ENCODE results near the gene LCE3C. TPM values are rescaled to one million over a fixed set of nuclear protein-coding genes. Genes with fewer than 3 reads are reported as not detected.

The LCE3C gene
- total RNA-seq, 3 donors from 2014 or later, result not detected

DNA sequence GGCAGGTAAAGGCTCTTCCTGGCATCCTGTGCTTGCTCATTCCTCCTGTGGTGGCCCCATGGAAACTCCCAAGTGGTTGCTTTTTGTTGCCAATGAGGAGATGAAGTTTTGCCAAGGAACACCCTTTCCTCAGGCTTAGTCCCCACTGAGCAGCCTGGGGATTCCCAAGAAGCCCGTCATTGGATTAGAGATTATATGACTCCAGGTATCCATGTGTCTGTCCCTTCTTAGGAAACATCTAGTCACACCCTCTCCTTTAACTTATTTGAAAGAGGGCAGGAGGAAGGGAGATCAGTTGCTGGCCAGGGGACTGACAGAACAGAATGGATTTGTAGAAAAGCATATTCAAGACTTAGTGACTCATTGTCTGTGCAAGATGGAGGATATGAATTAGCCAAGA, 26.7 kb downstream of the LCE3C start:
- no peaks in the 10 kb centered on the region for H3K36me3 Mint-ChIP-seq (ENCODE audit: insufficient read depth)
- H3K9me3 Mint-ChIP-seq, result no peaks in the 10 kb centered on the region
- peaks cover 3% of the 10 kb centered on the region for H3K4me1 Mint-ChIP-seq (ENCODE audit: low read depth)
- H3K27me3 Mint-ChIP-seq (ENCODE audit: low read depth), result peaks cover 33% of the 10 kb centered on the region
- DNase-seq (no peak), ATAC-seq (no peak)
- H3K4me3 Mint-ChIP-seq, result no peak overlapping the region

DNA sequence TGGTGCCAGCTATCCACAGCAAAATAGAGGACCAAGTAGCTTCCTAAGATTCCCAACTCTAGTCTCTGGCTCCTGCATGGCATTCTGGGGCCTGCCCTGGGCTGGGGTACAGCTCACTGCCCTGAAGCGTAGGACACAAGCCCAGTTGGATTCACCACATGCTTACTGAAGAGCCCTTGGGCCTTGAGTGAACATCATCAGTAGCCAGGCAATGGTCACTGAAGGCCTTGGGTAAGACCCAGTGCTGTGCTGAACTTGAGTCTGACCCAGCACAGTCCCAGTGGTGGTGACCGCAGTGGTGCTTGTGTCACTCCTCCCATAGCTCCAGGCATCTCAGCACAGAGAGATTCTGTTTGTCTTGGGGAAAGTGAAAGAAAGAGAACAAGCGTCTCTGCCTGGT, 30.6 kb downstream of the LCE3C start:
- no peak overlapping the region for H3K4me3 Mint-ChIP-seq
- H3K27me3 Mint-ChIP-seq (ENCODE audit: low read depth), result peaks cover 21% of the 10 kb centered on the region
- H3K4me1 Mint-ChIP-seq (ENCODE audit: low read depth), result no peaks in the 10 kb centered on the region
- no peaks in the 10 kb centered on the region for H3K9me3 Mint-ChIP-seq
- DNase-seq, result no peak
- no peak for ATAC-seq
- no peaks in the 10 kb centered on the region for H3K36me3 Mint-ChIP-seq (ENCODE audit: insufficient read depth)

DNA sequence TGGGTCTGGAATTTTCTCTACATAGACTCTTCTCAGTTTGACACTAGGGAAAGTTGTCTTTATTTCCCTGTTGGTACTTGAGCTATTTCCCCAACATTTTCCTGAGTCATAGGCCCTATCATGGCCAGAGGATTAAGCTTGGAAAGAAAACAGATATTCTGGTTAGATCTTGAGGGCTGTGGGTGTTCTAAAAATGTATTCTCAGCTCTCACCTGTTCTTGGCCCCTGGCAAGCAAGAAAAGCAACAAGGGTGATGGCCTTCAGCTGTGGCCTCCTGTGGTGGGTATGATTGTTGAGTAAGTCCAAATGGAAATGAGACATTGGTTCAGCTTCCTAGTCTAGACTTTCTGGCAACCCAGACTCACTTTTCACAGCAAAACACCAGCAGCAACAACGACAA, 40.3 kb downstream of the LCE3C start:
- Mint-ChIP-seq H3K4me3 (no peak overlapping the region), H3K27me3 (ENCODE audit: low read depth) (peaks cover 11% of the 10 kb centered on the region), H3K36me3 (ENCODE audit: insufficient read depth) (no peaks in the 10 kb centered on the region), H3K4me1 (ENCODE audit: low read depth) (no peaks in the 10 kb centered on the region), H3K9me3 (peaks cover 3% of the 10 kb centered on the region)
- ATAC-seq (no peak), DNase-seq (no peak)

GRCh38 chr1:152643945-152644344, 43.9 kb downstream of the LCE3C start:
- DNase-seq (no peak), ATAC-seq (no peak)
- peaks cover 3% of the 10 kb centered on the region for H3K9me3 Mint-ChIP-seq
- H3K27me3 Mint-ChIP-seq (ENCODE audit: low read depth), result peaks cover 24% of the 10 kb centered on the region
- H3K4me3 Mint-ChIP-seq, result no peak overlapping the region
- no peaks in the 10 kb centered on the region for H3K36me3 Mint-ChIP-seq (ENCODE audit: insufficient read depth)
- H3K4me1 Mint-ChIP-seq (ENCODE audit: low read depth), result no peaks in the 10 kb centered on the region

DNA sequence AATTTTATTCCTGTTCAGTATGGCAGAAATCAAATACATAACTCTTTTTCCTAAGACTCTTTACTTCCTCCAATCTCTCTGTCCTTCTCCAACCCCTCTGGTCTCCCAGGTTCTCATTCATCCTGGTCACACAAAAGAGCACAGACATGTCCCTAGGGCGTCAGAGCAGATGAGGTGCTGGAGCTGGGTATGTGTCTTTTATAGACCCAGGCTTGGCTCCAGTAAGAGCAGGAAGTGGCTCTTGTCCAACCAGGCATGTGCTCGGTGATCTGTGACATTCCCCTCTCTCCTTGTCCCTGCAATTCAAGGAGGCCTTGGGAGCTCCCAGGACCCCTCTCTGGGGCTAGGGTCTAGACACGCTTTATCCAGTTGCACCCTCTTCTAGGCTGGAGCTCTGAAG, 45.1 kb downstream of the LCE3C start:
- Mint-ChIP-seq H3K4me3 (no peak overlapping the region), H3K27me3 (ENCODE audit: low read depth) (peaks cover 29% of the 10 kb centered on the region), H3K4me1 (ENCODE audit: low read depth) (no peaks in the 10 kb centered on the region), H3K9me3 (no peaks in the 10 kb centered on the region), H3K36me3 (ENCODE audit: insufficient read depth) (no peaks in the 10 kb centered on the region)
- ATAC-seq (no peak), DNase-seq (no peak)

DNA sequence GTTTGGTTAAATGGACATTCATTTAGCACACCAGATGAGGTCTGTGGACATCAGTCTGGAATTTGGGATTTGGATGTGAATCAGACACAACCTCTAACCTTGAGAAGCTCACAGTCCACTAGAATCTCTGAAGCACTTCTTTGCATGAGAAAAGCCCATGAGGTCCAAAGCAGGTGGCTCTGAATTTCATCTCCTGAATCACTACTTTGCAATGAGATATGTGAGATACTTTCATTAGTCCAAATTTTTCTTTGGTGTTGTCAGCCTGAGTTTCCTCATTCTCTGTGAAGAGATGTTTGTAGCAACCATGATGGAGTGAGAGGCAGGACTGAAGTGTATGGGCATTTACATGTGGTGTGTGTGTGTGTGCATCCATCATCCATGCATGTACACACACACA, 46.6 kb downstream of the LCE3C start:
- H3K4me1 Mint-ChIP-seq (ENCODE audit: low read depth), result no peaks in the 10 kb centered on the region
- no peaks in the 10 kb centered on the region for H3K36me3 Mint-ChIP-seq (ENCODE audit: insufficient read depth)
- no peak overlapping the region for H3K4me3 Mint-ChIP-seq
- peaks cover 30% of the 10 kb centered on the region for H3K27me3 Mint-ChIP-seq (ENCODE audit: low read depth)
- ATAC-seq, result no peak
- no peak for DNase-seq
- no peaks in the 10 kb centered on the region for H3K9me3 Mint-ChIP-seq

Other genes with a start within 250 kb of the LCE3C start
- gene FLG2, start 240.2 kb upstream of the LCE3C start, total RNA-seq, result not detected
- gene CRNN, start 186.0 kb upstream of the LCE3C start, total RNA-seq, result not detected
- not detected for gene LCE5A, start 89.4 kb upstream of the LCE3C start, total RNA-seq
- not detected for gene CRCT1, start 85.8 kb upstream of the LCE3C start, total RNA-seq
- gene LCE3E, start 33.5 kb upstream of the LCE3C start, total RNA-seq, result not detected
- gene LCE3D, start 19.7 kb upstream of the LCE3C start, total RNA-seq, result not detected
- gene LCE3B, start 13.6 kb downstream of the LCE3C start, total RNA-seq, result not detected
- not detected for gene LCE3A, start 22.9 kb downstream of the LCE3C start, total RNA-seq
- gene LCE2D, start 63.1 kb downstream of the LCE3C start, total RNA-seq, result not detected
- gene LCE2C, start 75.0 kb downstream of the LCE3C start, total RNA-seq, result not detected
- not detected for gene LCE2B, start 85.9 kb downstream of the LCE3C start, total RNA-seq
- not detected for gene LCE2A, start 98.1 kb downstream of the LCE3C start, total RNA-seq
- not detected for gene LCE4A, start 107.9 kb downstream of the LCE3C start, total RNA-seq
- gene KPRP, start 157.8 kb downstream of the LCE3C start, total RNA-seq, result not detected
- gene LCE1F, start 174.9 kb downstream of the LCE3C start, total RNA-seq, result not detected
- gene LCE1E, start 186.0 kb downstream of the LCE3C start, total RNA-seq, result not detected
- not detected for gene LCE1D, start 196.5 kb downstream of the LCE3C start, total RNA-seq
- not detected for gene LCE1C, start 206.4 kb downstream of the LCE3C start, total RNA-seq
- not detected for gene LCE1B, start 211.7 kb downstream of the LCE3C start, total RNA-seq
- not detected for gene LCE1A, start 227.2 kb downstream of the LCE3C start, total RNA-seq
- not detected for gene LCE6A, start 242.6 kb downstream of the LCE3C start, total RNA-seq